B cell (primary cell): ENCODE data around the gene FREM3.

Source experiments
- EZH2 ChIP-seq: IDR thresholded peaks from 2 replicates; pipeline ENCODE4 v1.6.1; 2012; ENCODE audit warnings: borderline replicate concordance, low read depth, mild to moderate bottlenecking, moderate library complexity, low read length; ENCODE audit not compliant: insufficient read depth, poor library complexity, severe bottlenecking
- TF ChIP-seq, protein P1 (sequence below): fragments of 200-600 bp; IDR thresholded peaks from one replicate; pipeline ENCODE4 v1.8.0; 2022; ENCODE audit warnings: antibody characterized with exemption, mild to moderate bottlenecking

DNA sequence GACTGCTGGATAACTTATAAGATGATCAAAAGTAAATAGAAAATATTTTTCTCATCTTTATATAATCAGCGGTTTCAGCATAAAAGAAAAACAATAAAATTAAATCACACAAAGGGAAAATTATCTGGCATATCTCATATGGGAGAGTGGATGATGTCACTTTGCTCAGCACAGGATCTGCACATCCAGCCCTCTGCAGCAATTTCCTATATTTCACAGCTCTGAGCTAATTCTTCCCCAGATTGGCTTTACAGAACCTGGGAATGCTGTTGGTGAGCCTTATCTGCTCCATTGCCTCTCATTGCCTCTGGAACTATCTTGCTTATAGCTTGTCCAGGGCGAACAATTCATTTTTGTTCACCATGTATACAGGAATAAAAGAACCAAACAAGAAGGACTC, 21.0 kb downstream of the FREM3 start:
- TF ChIP-seq, protein P1, sequence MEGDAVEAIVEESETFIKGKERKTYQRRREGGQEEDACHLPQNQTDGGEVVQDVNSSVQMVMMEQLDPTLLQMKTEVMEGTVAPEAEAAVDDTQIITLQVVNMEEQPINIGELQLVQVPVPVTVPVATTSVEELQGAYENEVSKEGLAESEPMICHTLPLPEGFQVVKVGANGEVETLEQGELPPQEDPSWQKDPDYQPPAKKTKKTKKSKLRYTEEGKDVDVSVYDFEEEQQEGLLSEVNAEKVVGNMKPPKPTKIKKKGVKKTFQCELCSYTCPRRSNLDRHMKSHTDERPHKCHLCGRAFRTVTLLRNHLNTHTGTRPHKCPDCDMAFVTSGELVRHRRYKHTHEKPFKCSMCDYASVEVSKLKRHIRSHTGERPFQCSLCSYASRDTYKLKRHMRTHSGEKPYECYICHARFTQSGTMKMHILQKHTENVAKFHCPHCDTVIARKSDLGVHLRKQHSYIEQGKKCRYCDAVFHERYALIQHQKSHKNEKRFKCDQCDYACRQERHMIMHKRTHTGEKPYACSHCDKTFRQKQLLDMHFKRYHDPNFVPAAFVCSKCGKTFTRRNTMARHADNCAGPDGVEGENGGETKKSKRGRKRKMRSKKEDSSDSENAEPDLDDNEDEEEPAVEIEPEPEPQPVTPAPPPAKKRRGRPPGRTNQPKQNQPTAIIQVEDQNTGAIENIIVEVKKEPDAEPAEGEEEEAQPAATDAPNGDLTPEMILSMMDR, result no peak
- TF ChIP-seq EZH2, result no peak
